HepG2 (cell line): ENCODE data around the gene R3HDM1.

ENCODE experiments used
- MXI1 ChIP-seq: IDR thresholded peaks from 3 replicates; pipeline ENCODE4 v1.6.1; 2012; ENCODE audit warnings: low read depth, low read length, inconsistent platforms, borderline replicate concordance
- REST ChIP-seq, 2 experiments: IDR thresholded peaks; 2 replicates each; pipeline ENCODE4 v1.6.1; 2011 to 2012; ENCODE audit warnings: low read length in 2 of 2, borderline replicate concordance in 1 of 2, low read depth in 1 of 2, mild to moderate bottlenecking in 1 of 2, moderate library complexity in 1 of 2

DNA sequence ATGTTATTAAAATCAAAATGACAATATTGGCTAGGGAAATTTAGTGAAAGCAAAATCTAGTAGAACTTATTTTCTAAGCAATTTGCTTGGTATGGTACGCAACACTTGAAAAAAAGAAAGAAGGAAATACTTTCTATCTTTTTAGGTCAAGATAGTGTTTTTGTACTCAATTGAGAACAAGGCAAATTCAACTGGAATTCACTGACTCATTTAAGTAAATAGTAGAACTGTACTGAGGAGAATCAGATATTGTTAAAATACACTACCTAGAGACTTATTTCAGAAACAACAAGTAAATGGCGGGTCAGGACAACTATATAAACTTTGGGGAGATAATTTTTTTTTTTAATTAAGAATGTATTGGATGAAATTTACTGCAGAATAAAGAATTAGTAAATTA, 19.2 kb upstream of the R3HDM1 start:
- TF ChIP-seq REST (IDR thresholded peaks at IDR 0.05; ENCODE audit: borderline replicate concordance in 1 of 2, low read depth in 1 of 2, low read length in 2 of 2) (no peak), MXI1 (no peak)
